ENCODE measurements around the gene CPB1. TPM values are rescaled to one million over a fixed set of nuclear protein-coding genes. Genes with fewer than 3 reads are reported as not detected.

CPB1 gene
- total and polyA plus RNA-seq, 10 of the 15 experiments (the other 5 are each of a cell fraction or from before 2014, with no cell fraction given): 4.8 TPM; not detected in 9

DNA sequence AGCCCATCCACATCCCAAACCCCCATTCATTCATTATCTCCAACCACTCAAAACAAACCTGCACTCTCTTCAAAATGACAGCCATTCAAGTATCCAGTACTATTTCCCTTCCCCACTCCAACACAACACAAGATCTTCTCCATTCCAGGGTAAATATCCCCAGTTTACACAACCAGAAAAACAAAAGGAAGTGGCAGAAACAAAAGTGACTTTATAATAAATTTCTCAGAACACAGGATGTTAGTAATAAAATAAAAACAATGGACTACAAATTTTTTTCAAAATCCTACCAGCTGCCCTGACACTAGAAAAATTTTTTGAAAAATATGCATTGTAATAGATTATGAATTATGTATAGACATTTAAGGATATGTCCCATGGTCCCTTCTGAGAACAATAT, 51.6 kb downstream of the CPB1 start:
- no peaks in the 10 kb centered on the region for H3K9me3 ChIP-seq (replicated peaks; ENCODE audit: control insufficient read depth, insufficient read depth, low read length)
- ChIA-PET RAD21 (ENCODE audit: unreplicated experiment) (no interaction called here), CTCF (interaction anchor here (1.1 to 1.9 kb wide), 2 partner anchors 17 kb away, joined by 4 to 6 read pairs; no protein-coding TSS in a partner anchor), POLR2A (no interaction called here), SMC1A (ENCODE audit: uncharacterized antibody, unreplicated experiment) (no interaction called here)
- no peaks in the 10 kb centered on the region for H4K20me1 ChIP-seq (ENCODE audit: control insufficient read depth, insufficient read depth)
- no peak for FAIRE-seq
- no peak overlapping the region for H2AFZ ChIP-seq (ENCODE audit: control insufficient read depth, low read depth, low read length)
- H3K4me2 ChIP-seq (ENCODE audit: control insufficient read depth, insufficient read depth): no peak overlapping the region
- no peaks in the 10 kb centered on the region; a peak in 1 of 4 replicates for H3K27me3 ChIP-seq (replicated peaks in 1 of 2; ENCODE audit: control insufficient read depth in 2 of 2, insufficient read depth in 2 of 2, low read length in 1 of 2)
- BruUV-seq (replicated peaks): no TSS peak
- TF ChIP-seq TAF1 (IDR thresholded peaks at IDR 0.05; ENCODE audit: borderline replicate concordance, low read depth, low read length): no peak
- TF ChIP-seq, protein P1, sequence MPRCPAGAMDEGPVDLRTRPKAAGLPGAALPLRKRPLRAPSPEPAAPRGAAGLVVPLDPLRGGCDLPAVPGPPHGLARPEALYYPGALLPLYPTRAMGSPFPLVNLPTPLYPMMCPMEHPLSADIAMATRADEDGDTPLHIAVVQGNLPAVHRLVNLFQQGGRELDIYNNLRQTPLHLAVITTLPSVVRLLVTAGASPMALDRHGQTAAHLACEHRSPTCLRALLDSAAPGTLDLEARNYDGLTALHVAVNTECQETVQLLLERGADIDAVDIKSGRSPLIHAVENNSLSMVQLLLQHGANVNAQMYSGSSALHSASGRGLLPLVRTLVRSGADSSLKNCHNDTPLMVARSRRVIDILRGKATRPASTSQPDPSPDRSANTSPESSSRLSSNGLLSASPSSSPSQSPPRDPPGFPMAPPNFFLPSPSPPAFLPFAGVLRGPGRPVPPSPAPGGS (IDR thresholded peaks at IDR 0.05; ENCODE audit: borderline replicate concordance, insufficient read depth, low read depth, low read length, poor library complexity, severe bottlenecking): no peak
- TF ChIP-seq, protein P2, sequence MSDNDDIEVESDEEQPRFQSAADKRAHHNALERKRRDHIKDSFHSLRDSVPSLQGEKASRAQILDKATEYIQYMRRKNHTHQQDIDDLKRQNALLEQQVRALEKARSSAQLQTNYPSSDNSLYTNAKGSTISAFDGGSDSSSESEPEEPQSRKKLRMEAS (IDR thresholded peaks at IDR 0.05; ENCODE audit: low read depth, low read length): no peak
- no peak for TF ChIP-seq PAX8 (IDR thresholded peaks at IDR 0.05)
- no peak overlapping the region for H3K27ac ChIP-seq (ENCODE audit: control insufficient read depth, insufficient read depth)
- in situ Hi-C loops (cut with MboI): no loop called here
- H3K4me1 ChIP-seq (ENCODE audit: control insufficient read depth, insufficient read depth, low read length): no peaks in the 10 kb centered on the region
- H3K9ac ChIP-seq (ENCODE audit: control insufficient read depth, insufficient read depth, low read length): no peak overlapping the region
- ATAC-seq: no peak
- H3K4me3 ChIP-seq: no peak overlapping the region
- intact Hi-C loops (cut with micrococcal nuclease; ENCODE audit: unreplicated experiment): no loop called here
- DNase-seq (ENCODE audit: low read depth, low spot score): no peak
- H3K36me3 ChIP-seq (ENCODE audit: control insufficient read depth in 2 of 2, insufficient read depth in 2 of 2, low read length in 1 of 2): no peaks in the 10 kb centered on the region
- no peaks in the 10 kb centered on the region for H3K79me2 ChIP-seq (ENCODE audit: control insufficient read depth, insufficient read depth, low read length)

DNA sequence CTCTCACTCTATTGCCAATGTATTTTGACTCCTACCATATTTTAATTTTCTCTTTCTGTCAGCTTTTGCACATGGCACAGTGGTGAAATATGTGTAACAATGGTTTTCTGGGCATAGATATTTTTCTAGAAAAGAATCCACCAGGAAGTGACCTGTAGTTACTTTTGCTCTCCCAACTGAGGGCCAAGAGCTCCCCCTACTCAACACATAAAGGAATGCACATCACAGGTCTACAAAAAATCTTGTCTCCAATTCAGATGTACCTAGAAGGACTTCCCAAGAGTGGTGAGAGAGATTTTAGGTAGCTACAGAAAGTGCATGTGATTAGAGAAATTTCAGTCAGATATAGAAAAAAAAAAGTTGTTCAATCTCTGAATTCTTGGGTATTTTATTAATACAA, 53.1 kb downstream of the CPB1 start:
- no peaks in the 10 kb centered on the region for H3K9me3 ChIP-seq (replicated peaks; ENCODE audit: control insufficient read depth, insufficient read depth, low read length)
- FAIRE-seq: no peak
- H3K27me3 ChIP-seq (replicated peaks in 1 of 2; ENCODE audit: control insufficient read depth in 2 of 2, insufficient read depth in 2 of 2, low read length in 1 of 2): no peaks in the 10 kb centered on the region; a peak in 1 of 4 replicates
- no TSS peak for BruUV-seq (replicated peaks)
- no peaks in the 10 kb centered on the region for H4K20me1 ChIP-seq (ENCODE audit: control insufficient read depth, insufficient read depth)
- peak; percentile 47; the same call in 1 of the 3 replicates for ATAC-seq
- intact Hi-C loops (cut with micrococcal nuclease; ENCODE audit: unreplicated experiment) (no loop called here), in situ Hi-C loops (cut with MboI) (no loop called here)
- no peak overlapping the region for H3K4me3 ChIP-seq
- ChIA-PET CTCF (interaction anchor here (0.9 to 1.9 kb wide), 4 partner anchors 15 to 500 kb away, joined by 3 to 4 read pairs (median 4); partner anchors contain the start of gene CPA3), POLR2A (no interaction called here), RAD21 (ENCODE audit: unreplicated experiment) (no interaction called here), SMC1A (ENCODE audit: uncharacterized antibody, unreplicated experiment) (interaction anchor here (1.6 kb wide), 1 partner anchor 18 kb away, joined by 4 read pairs; no protein-coding TSS in a partner anchor)
- no peaks in the 10 kb centered on the region for H3K4me1 ChIP-seq (ENCODE audit: control insufficient read depth, insufficient read depth, low read length)
- no peaks in the 10 kb centered on the region for H3K79me2 ChIP-seq (ENCODE audit: control insufficient read depth, insufficient read depth, low read length)
- no peak overlapping the region for H3K9ac ChIP-seq (ENCODE audit: control insufficient read depth, insufficient read depth, low read length)
- TF ChIP-seq CREB1 (IDR thresholded peaks at IDR 0.05; ENCODE audit: low read depth) (no peak), IKZF1 (conservative IDR thresholded peaks at IDR 0.05) (no peak), CTCF (IDR thresholded peaks at IDR 0.05 in 2 of 3, conservative IDR thresholded peaks at IDR 0.05 in 1 of 3; ENCODE audit: control insufficient read depth in 2 of 3, extremely low read depth in 1 of 3, insufficient read depth in 1 of 3, low read depth in 3 of 3, low read length in 3 of 3) (peak in 2 of 3 experiments; percentile 24 to 29; a peak in 2 of 6 replicates), RAD21 (IDR thresholded peaks at IDR 0.05; ENCODE audit: insufficient read depth, low read depth, low read length) (peak; percentile 32)
- no peak for DNase-seq (ENCODE audit: low read depth, low spot score)
- H3K27ac ChIP-seq (ENCODE audit: control insufficient read depth, insufficient read depth): no peak overlapping the region
- no peak overlapping the region for H2AFZ ChIP-seq (ENCODE audit: control insufficient read depth, low read depth, low read length)
- no peaks in the 10 kb centered on the region for H3K36me3 ChIP-seq (ENCODE audit: control insufficient read depth in 2 of 2, insufficient read depth in 2 of 2, low read length in 1 of 2)
- no peak overlapping the region for H3K4me2 ChIP-seq (ENCODE audit: control insufficient read depth, insufficient read depth)
